Upper lobe of right lung (tissue), 1 donor: ENCODE data around the gene GABRG3. TPM values are rescaled to one million over a fixed set of nuclear protein-coding genes. Genes with fewer than 3 reads are reported as not detected.

Experiments used
- ATAC-seq: fragments of 200-7000 bp; cut with Tn5 transposase; one replicate; pipeline ENCODE4 v1.9.1; 2020; ENCODE audit warnings: mild to moderate bottlenecking, moderate library complexity
- DNase-seq: peaks from one replicate; pipeline ENCODE4 v3.0.0-alpha.2; 2020
- H3K27ac ChIP-seq: fragments of 200-600 bp; one replicate; pipeline ENCODE4 v1.8.0; 2022
- H3K27me3 ChIP-seq: fragments of 200-600 bp; one replicate; pipeline ENCODE4 v1.8.0; 2022; ENCODE audit warnings: mild to moderate bottlenecking
- H3K36me3 ChIP-seq: fragments of 200-600 bp; one replicate; pipeline ENCODE4 v1.8.0; 2022
- H3K4me1 ChIP-seq: fragments of 200-600 bp; one replicate; pipeline ENCODE4 v1.8.0; 2022
- H3K4me3 ChIP-seq: fragments of 200-600 bp; one replicate; pipeline ENCODE4 v1.8.0; 2022; ENCODE audit warnings: mild to moderate bottlenecking
- H3K9me3 ChIP-seq: fragments of 200-600 bp; one replicate; pipeline ENCODE4 v1.8.0; 2022
- CTCF ChIP-seq: fragments of 200-600 bp; IDR thresholded peaks from one replicate; pipeline ENCODE4 v1.8.0; 2022; ENCODE audit warnings: antibody characterized with exemption
- intact Hi-C: fragments of 100-400 bp; cut with DNase I; formaldehyde crosslinking; loops from one replicate; pipeline ENCODE4 v1.11.0; 2022
- total RNA-seq: library from RNA; stranded (reverse); fragmentation: NEBNext Ultra II Directional; extraction: Animal tissue kit (Norgen Biotek cat#: 25700); gene quantifications from one replicate; pipeline ENCODE4 v1.2.1, GENCODE V29; 2021
- donor health status: DM: no; HTN: yes; CAD: no; lungs with severe emphysema.

The GABRG3 gene
- total RNA-seq, 1 donor from 2014 or later: not detected

GRCh38 chr15:27054426-27054825, 83.4 kb downstream of the GABRG3 start:
- Histone ChIP-seq H3K4me3 (no peak overlapping the region), H3K4me1 (no peaks in the 10 kb centered on the region), H3K36me3 (no peaks in the 10 kb centered on the region), H3K9me3 (no peaks in the 10 kb centered on the region), H3K27ac (no peak overlapping the region), H3K27me3 (no peaks in the 10 kb centered on the region)
- no peak for DNase-seq
- no peak for ATAC-seq
- TF ChIP-seq CTCF: no peak
- intact Hi-C loops: no loop called here

DNA sequence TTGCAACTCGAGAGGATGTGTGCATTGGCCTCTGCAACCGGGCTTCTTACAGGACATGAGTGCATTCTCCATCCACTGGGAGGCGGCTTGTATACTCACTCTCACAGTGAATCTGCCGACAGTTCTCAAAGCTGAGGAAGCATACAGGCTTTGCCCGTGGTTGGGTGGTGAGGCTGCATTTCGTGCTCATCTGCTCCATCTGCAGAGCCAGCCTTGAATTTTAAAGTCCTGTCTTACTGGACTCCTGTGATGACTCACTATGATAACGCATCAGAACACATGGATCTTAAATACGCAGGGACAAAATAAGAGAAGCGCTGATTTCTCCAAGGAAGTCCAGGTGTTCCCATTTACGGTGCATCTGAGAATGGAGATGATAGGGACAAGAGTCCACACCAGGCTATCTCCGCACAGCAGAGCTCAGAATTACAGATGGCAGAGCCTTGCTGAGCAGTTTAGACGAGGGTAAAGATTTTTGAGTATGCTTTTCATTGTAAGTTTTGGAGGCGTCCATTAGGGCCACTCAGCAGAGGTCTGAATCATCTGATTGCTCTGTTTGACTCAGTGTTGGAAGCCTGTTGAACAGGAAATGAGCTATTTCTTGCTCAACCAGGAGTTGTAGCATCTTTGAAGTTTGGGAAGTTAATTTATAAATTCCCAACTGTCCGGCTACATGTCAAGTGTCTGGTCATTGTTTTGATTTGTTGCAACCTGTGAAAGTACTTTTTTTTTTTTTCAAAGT, 87.1 kb downstream of the GABRG3 start:
- Histone ChIP-seq H3K36me3 (no peaks in the 10 kb centered on the region), H3K27me3 (no peaks in the 10 kb centered on the region), H3K9me3 (no peaks in the 10 kb centered on the region), H3K4me3 (no peak overlapping the region), H3K27ac (no peak overlapping the region), H3K4me1 (no peaks in the 10 kb centered on the region)
- no peak for ATAC-seq
- intact Hi-C loops: no loop called here
- DNase-seq: no peak
- no peak for TF ChIP-seq CTCF

DNA sequence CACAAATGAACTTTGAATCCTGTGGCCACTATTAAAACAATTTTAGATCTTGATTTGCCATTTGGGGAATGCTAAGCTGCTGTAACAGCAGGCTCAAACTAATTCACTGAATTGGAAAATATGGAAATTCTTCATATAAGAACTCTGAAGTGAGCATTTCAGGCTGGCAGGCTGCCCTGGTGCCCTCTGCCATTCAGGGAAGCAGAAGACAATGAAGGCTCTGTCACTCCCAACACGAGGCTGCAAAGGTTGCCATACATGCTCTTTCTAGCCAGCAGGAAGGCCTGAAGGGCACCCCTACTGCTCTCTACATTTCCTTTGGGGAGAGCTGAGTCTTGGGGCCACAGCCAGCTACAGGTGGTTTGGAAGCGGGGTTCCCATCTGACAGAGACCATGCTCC, 88.0 kb downstream of the GABRG3 start:
- no peaks in the 10 kb centered on the region for H3K36me3 ChIP-seq
- no peak overlapping the region for H3K4me3 ChIP-seq
- H3K27me3 ChIP-seq: no peaks in the 10 kb centered on the region
- TF ChIP-seq CTCF: no peak
- H3K4me1 ChIP-seq: no peaks in the 10 kb centered on the region
- H3K9me3 ChIP-seq: no peaks in the 10 kb centered on the region
- intact Hi-C loops: no loop called here
- ATAC-seq (no peak), DNase-seq (no peak)
- H3K27ac ChIP-seq: no peak overlapping the region

DNA sequence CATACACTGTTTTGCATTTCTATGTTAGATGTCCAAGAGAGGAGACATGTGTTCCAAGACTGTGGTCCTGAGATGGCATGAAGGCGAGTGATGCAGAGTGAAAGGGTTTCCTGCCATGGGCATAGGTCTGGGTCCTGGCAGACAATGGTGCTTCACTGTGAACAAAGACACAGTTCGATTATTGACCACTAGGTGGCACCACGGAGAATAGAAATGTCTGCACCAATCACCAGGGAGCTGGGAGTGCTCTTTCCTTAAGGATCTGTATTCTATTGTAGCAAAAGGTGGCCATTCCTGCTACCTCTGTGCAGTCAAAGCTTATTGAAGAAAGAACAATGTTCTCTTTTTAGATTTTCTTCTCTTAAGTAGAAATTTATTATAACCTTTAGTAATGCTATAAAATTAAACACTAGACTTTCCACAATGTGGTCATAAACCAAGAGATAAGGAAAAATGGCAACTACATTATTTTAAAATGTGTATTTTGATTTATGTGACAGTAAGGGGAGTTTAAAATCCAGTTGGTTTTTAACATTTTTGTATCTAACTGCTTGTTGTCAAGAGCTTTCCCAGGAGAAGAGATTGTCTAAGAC, 88.7 kb downstream of the GABRG3 start:
- H3K4me3 ChIP-seq: no peak overlapping the region
- DNase-seq (no peak), ATAC-seq (peak; percentile 86)
- H3K27me3 ChIP-seq: no peaks in the 10 kb centered on the region
- intact Hi-C loops: no loop called here
- TF ChIP-seq CTCF: peak; percentile 66
- no peak overlapping the region for H3K27ac ChIP-seq
- no peaks in the 10 kb centered on the region for H3K9me3 ChIP-seq
- H3K36me3 ChIP-seq: no peaks in the 10 kb centered on the region
- H3K4me1 ChIP-seq: no peaks in the 10 kb centered on the region

DNA sequence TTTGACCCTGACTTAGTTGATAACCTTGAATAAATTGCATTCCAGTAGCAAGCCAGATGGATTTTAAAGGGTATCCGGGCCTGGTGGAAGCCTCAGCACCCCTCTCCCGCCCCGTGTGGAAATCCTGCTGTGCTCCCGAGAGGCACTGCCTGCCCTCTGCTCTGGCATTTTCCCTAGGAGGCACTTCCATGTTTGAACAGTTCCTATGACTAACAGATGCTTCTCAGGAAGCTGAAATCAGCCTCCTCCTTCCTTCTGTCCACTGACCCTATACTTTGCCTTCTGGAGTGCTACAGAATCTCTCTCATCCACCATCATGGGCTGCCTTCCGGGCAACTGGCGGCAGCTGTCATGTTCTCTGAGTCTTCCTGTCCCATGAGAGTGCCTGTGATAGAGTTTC, 90.8 kb downstream of the GABRG3 start:
- no peaks in the 10 kb centered on the region for H3K36me3 ChIP-seq
- intact Hi-C loops: no loop called here
- no peak for TF ChIP-seq CTCF
- no peaks in the 10 kb centered on the region for H3K4me1 ChIP-seq
- no peak for ATAC-seq
- no peaks in the 10 kb centered on the region for H3K27me3 ChIP-seq
- no peak overlapping the region for H3K4me3 ChIP-seq
- DNase-seq: no peak
- H3K27ac ChIP-seq: no peak overlapping the region
- H3K9me3 ChIP-seq: no peaks in the 10 kb centered on the region
